Heart left ventricle (tissue), 13 donors: ENCODE data around the gene KCNK6.

Experiments used
- CTCF ChIP-seq, 12 donors: fragments of 200-600 bp; sonication (generic) in 4 of 12; IDR thresholded peaks; one replicate each; pipeline versions ENCODE4 v1.5.0 to v1.8.0; 2018 to 2022; ENCODE audit warnings: antibody characterized with exemption in 12 of 12, mild to moderate bottlenecking in 5 of 12
- POLR2A ChIP-seq, 2 donors: fragments of 450-650 bp; IDR thresholded peaks; one replicate each; pipeline ENCODE4 v1.6.1; 2017; ENCODE audit warnings: antibody characterized with exemption in 2 of 2, mild to moderate bottlenecking in 2 of 2, moderate library complexity in 2 of 2
- donor health status: ischemic (EF 13 %, LVEDD 7.1; RV severe dilation, severe dysfunction).
- donor health status: DM: no; HTN: yes; CAD: no.
- donor health status: DM: no; HTN: no; CAD: no.
- donor health status: ischemic (EF 25% LVEDD 6.9; RV normal size, moderate dysfunction).
- donor health status: ischemic (EF 25% LVEDD 5.7; RV mildly dilated, moderate dysfunction).
- donor health status: ischemic (EF 35%, LVEDD 5.7; RV mildly dilated, moderate dysfunction).
- donor health status: nonischemic (EF 11% LVEDD 7.7; RV severe dilation, severe dysfunction).
- donor health status: DM: yes; HTN: yes; CAD: no.
- donor health status: PGD.
- donor health status: ischemic (EF 29% LVEDD 5.4; RV normal size, mild dysfunction).
- donor health status: nonischemic (EF 23%, LVEDD 6.1; RV moderate dilation, normal function).

- no peak for TF ChIP-seq CTCF (IDR thresholded peaks at IDR 0.05)
- TF ChIP-seq POLR2A (IDR thresholded peaks at IDR 0.05), result no peak
Observed at GRCh38 chr19:38333245-38333644, 13.6 kb downstream of the KCNK6 start.
